HEK293 (cell line): ENCODE data around the gene ALPK3.

Experiments
- BCL11B ChIP-seq: fragments of 450-650 bp; formaldehyde crosslinking; IDR thresholded peaks from 2 replicates; pipeline ENCODE4 v1.5.1; 2016; ENCODE audit warnings: low read depth, missing biosample characterization, missing genetic modification characterization
- EGR2 ChIP-seq: fragments of 450-650 bp; formaldehyde crosslinking; IDR thresholded peaks from 2 replicates; pipeline ENCODE4 v1.5.1; 2016; ENCODE audit warnings: low read depth, missing biosample characterization, missing genetic modification characterization
- INSM2 ChIP-seq: fragments of 450-650 bp; formaldehyde crosslinking; IDR thresholded peaks from 2 replicates; pipeline ENCODE4 v1.5.1; 2016; ENCODE audit warnings: missing biosample characterization, missing genetic modification characterization
- PRDM1 ChIP-seq: fragments of 450-650 bp; formaldehyde crosslinking; IDR thresholded peaks from 2 replicates; pipeline ENCODE4; 2016; ENCODE audit warnings: missing biosample characterization, missing genetic modification characterization
- TSHZ1 ChIP-seq: fragments of 450-650 bp; formaldehyde crosslinking; IDR thresholded peaks from 2 replicates; pipeline ENCODE4 v1.5.1; 2016; ENCODE audit warnings: missing biosample characterization, missing genetic modification characterization, borderline replicate concordance
- ZBTB17 ChIP-seq: fragments of 450-650 bp; formaldehyde crosslinking; IDR thresholded peaks from 2 replicates; pipeline ENCODE4 v1.5.1; 2016; ENCODE audit warnings: missing biosample characterization, missing genetic modification characterization
- ZBTB21 ChIP-seq: fragments of 450-650 bp; formaldehyde crosslinking; IDR thresholded peaks from 2 replicates; pipeline ENCODE4 v1.5.1; 2017; ENCODE audit warnings: missing biosample characterization, missing genetic modification characterization
- ZBTB44 ChIP-seq: fragments of 450-650 bp; IDR thresholded peaks from 2 replicates; pipeline ENCODE4 v1.5.1; 2018; ENCODE audit warnings: missing biosample characterization, mild to moderate bottlenecking, missing genetic modification characterization
- ZFHX2 ChIP-seq: fragments of 450-650 bp; formaldehyde crosslinking; conservative IDR thresholded peaks from 2 replicates; pipeline ENCODE4 v1.5.1; 2016; ENCODE audit warnings: missing biosample characterization, missing genetic modification characterization
- ZNF148 ChIP-seq: fragments of 450-650 bp; formaldehyde crosslinking; IDR thresholded peaks from 2 replicates; pipeline ENCODE4 v1.5.0; 2017; ENCODE audit warnings: missing biosample characterization, missing genetic modification characterization, borderline replicate concordance
- ZNF155 ChIP-seq: fragments of 450-650 bp; formaldehyde crosslinking; IDR thresholded peaks from 2 replicates; pipeline ENCODE4 v1.5.1; 2016; ENCODE audit warnings: missing biosample characterization, missing genetic modification characterization
- ZNF324 ChIP-seq: fragments of 450-650 bp; formaldehyde crosslinking; IDR thresholded peaks from 2 replicates; pipeline ENCODE4 v1.5.1; 2016; ENCODE audit warnings: missing biosample characterization, missing genetic modification characterization
- ZNF335 ChIP-seq: fragments of 450-650 bp; formaldehyde crosslinking; conservative IDR thresholded peaks from 2 replicates; pipeline ENCODE4 v1.5.1; 2016; ENCODE audit warnings: missing biosample characterization, missing genetic modification characterization
- ZNF341 ChIP-seq: fragments of 450-650 bp; formaldehyde crosslinking; IDR thresholded peaks from 2 replicates; pipeline ENCODE4; 2016; ENCODE audit warnings: low read depth, missing biosample characterization, missing genetic modification characterization
- ZNF518A ChIP-seq: fragments of 450-650 bp; formaldehyde crosslinking; conservative IDR thresholded peaks from 2 replicates; pipeline ENCODE4 v1.5.1; 2016; ENCODE audit warnings: low read depth, missing biosample characterization, missing genetic modification characterization
- ZNF600 ChIP-seq: fragments of 450-650 bp; formaldehyde crosslinking; IDR thresholded peaks from 2 replicates; pipeline ENCODE4 v1.5.1; 2016; ENCODE audit warnings: missing biosample characterization, missing genetic modification characterization
- ZNF639 ChIP-seq: fragments of 450-650 bp; formaldehyde crosslinking; IDR thresholded peaks from 2 replicates; pipeline ENCODE4 v1.5.1; 2016; ENCODE audit warnings: missing biosample characterization, missing genetic modification characterization
- ZNF692 ChIP-seq: fragments of 450-650 bp; formaldehyde crosslinking; IDR thresholded peaks from 2 replicates; pipeline ENCODE4 v1.5.1; 2016; ENCODE audit warnings: missing biosample characterization, missing genetic modification characterization
- ZSCAN4 ChIP-seq: fragments of 450-650 bp; formaldehyde crosslinking; IDR thresholded peaks from 2 replicates; pipeline ENCODE4 v1.5.1; 2017; ENCODE audit warnings: missing biosample characterization, missing genetic modification characterization

The ALPK3 gene

GRCh38 chr15:84914909-84915605 lies 97.9 kb downstream of the ALPK3 start (continued):
- TF ChIP-seq ZNF692 (tag by site-specific recombination) (peak; percentile 95), ZNF148 (no peak), PRDM1 (tag by site-specific recombination) (peak; percentile 68), TSHZ1 (tag by site-specific recombination) (peak; percentile 90), ZNF639 (tag by site-specific recombination) (peak; percentile 74; the same call in 1 of the 2 replicates), ZFHX2 (peak; percentile 74), ZNF335 (tag by site-specific recombination) (peak; percentile 47), ZNF324 (tag by site-specific recombination) (peak; percentile 95), ZNF600 (peak; percentile 95), ZSCAN4 (tag by site-specific recombination) (no peak), ZNF341 (tag by site-specific recombination) (peak; percentile 49), ZNF155 (no peak), ZBTB17 (peak; percentile 96), EGR2 (peak; percentile 65), ZNF518A (peak; percentile 25; the same call in 1 of the 2 replicates), BCL11B (tag by site-specific recombination) (0 out of 2 replicates have a peak, but pooled peaks have one; percentile 72), ZBTB21 (tag by site-specific recombination) (peak; percentile 78), ZBTB44 (tag by site-specific recombination) (peak; percentile 54), INSM2 (peak; percentile 64; the same call in 1 of the 2 replicates)
